HEK293T (cell line): Measurements from ENCODE around the gene TPO.

Experiments used
- ARNT ChIP-seq: fragments of 450-650 bp; IDR thresholded peaks from 2 replicates; pipeline ENCODE4 v1.6.1; 2017; ENCODE audit warnings: mild to moderate bottlenecking
- BHLHE40 ChIP-seq: fragments of 450-650 bp; IDR thresholded peaks from 2 replicates; pipeline ENCODE4 v1.6.1; 2016; ENCODE audit warnings: mild to moderate bottlenecking, moderate library complexity, borderline replicate concordance
- ELF4 ChIP-seq: fragments of 450-650 bp; IDR thresholded peaks from 2 replicates; pipeline ENCODE4 v1.6.1; 2017; ENCODE audit warnings: antibody characterized with exemption
- FOXA1 ChIP-seq: fragments of 450-650 bp; IDR thresholded peaks from 2 replicates; pipeline ENCODE4 v1.6.1; 2016; ENCODE audit warnings: mild to moderate bottlenecking
- FOXK2 ChIP-seq: fragments of 450-650 bp; IDR thresholded peaks from 2 replicates; pipeline ENCODE4 v1.6.1; 2016; ENCODE audit warnings: mild to moderate bottlenecking
- FOXM1 ChIP-seq: fragments of 450-650 bp; IDR thresholded peaks from 2 replicates; pipeline ENCODE4 v1.6.1; 2017; ENCODE audit warnings: mild to moderate bottlenecking, borderline replicate concordance
- HDGF ChIP-seq: fragments of 450-650 bp; IDR thresholded peaks from 2 replicates; pipeline ENCODE4 v1.6.1; 2017; ENCODE audit warnings: antibody characterized with exemption, borderline replicate concordance
- L3MBTL2 ChIP-seq: fragments of 450-650 bp; conservative IDR thresholded peaks from 2 replicates; pipeline ENCODE4 v1.6.1; 2016; ENCODE audit warnings: mild to moderate bottlenecking
- LEF1 ChIP-seq: fragments of 450-650 bp; IDR thresholded peaks from 2 replicates; pipeline ENCODE4 v1.6.1; 2017; ENCODE audit warnings: mild to moderate bottlenecking, borderline replicate concordance
- NFRKB ChIP-seq: fragments of 450-650 bp; IDR thresholded peaks from 2 replicates; pipeline ENCODE4 v1.6.1; 2016; ENCODE audit warnings: mild to moderate bottlenecking, moderate library complexity
- PKNOX1 ChIP-seq: fragments of 450-650 bp; IDR thresholded peaks from 2 replicates; pipeline ENCODE4 v1.6.1; 2016
- SP1 ChIP-seq: fragments of 450-650 bp; IDR thresholded peaks from 2 replicates; pipeline ENCODE4 v1.6.1; 2017
- SUZ12 ChIP-seq: fragments of 450-650 bp; IDR thresholded peaks from 2 replicates; pipeline ENCODE4 v1.6.1; 2016; ENCODE audit warnings: mild to moderate bottlenecking
- ZNF384 ChIP-seq: fragments of 450-650 bp; IDR thresholded peaks from 2 replicates; pipeline ENCODE4 v1.6.1; 2016

GRCh38 chr2:1450915-1451314 lies 37.7 kb downstream of the TPO start:
- TF ChIP-seq FOXA1 (no peak), SUZ12 (no peak), PKNOX1 (no peak), L3MBTL2 (no peak), SP1 (no peak), FOXM1 (no peak), NFRKB (no peak), FOXK2 (no peak), ZNF384 (no peak), HDGF (no peak), LEF1 (no peak), ARNT (no peak), BHLHE40 (no peak), ELF4 (no peak)
